Chondrocyte (in vitro differentiated cells): ENCODE measurements around the gene JAG1. TPM values are rescaled to one million over a fixed set of nuclear protein-coding genes. Genes with fewer than 3 reads are reported as not detected.

Experiments used
- DNase-seq: peaks from one replicate; pipeline ENCODE4 v3.0.0; 2021; ENCODE audit warnings: mixed read lengths, low spot score
- H3K27ac Mint-ChIP-seq: one replicate; pipeline ENCODE4 v1.8.0; 2021; ENCODE audit warnings: mild to moderate bottlenecking, moderate library complexity, mixed read lengths; ENCODE audit not compliant: unreplicated experiment
- H3K27me3 Mint-ChIP-seq: 2 replicates; pipeline ENCODE4 v1.8.0; 2021; ENCODE audit warnings: low read depth, mixed read lengths
- H3K36me3 Mint-ChIP-seq: 2 replicates; pipeline ENCODE4 v1.8.0; 2021; ENCODE audit warnings: low read depth, mixed read lengths
- H3K4me1 Mint-ChIP-seq: 2 replicates; pipeline ENCODE4 v1.8.0; 2021; ENCODE audit warnings: low read depth, mild to moderate bottlenecking, mixed read lengths
- H3K4me3 Mint-ChIP-seq: one replicate; pipeline ENCODE4 v1.8.0; 2021; ENCODE audit warnings: mild to moderate bottlenecking, moderate library complexity, mixed read lengths; ENCODE audit not compliant: unreplicated experiment
- H3K9me3 Mint-ChIP-seq: 2 replicates; pipeline ENCODE4 v1.8.0; 2021; ENCODE audit warnings: low read depth, mixed read lengths
- CTCF ChIP-seq: fragments of 200-600 bp; sonication (generic); IDR thresholded peaks from 2 replicates; pipeline ENCODE4 v1.5.0; 2021; ENCODE audit warnings: antibody characterized with exemption, mild to moderate bottlenecking, moderate library complexity
- total RNA-seq: library from RNA; stranded (reverse); gene quantifications from 3 replicates; pipeline ENCODE4 v1.2.1, GENCODE V29; 2021

The JAG1 gene
- total RNA-seq, 1 donor from 2014 or later: 510 TPM

- Mint-ChIP-seq H3K9me3 (no peaks in the 10 kb centered on the region), H3K27me3 (no peaks in the 10 kb centered on the region), H3K4me3 (peak overlapping the region; percentile 1), H3K4me1 (peaks cover 68% of the 10 kb centered on the region), H3K27ac (peak overlapping the region; percentile 88), H3K36me3 (no peaks in the 10 kb centered on the region)
- no peak for DNase-seq
- TF ChIP-seq CTCF: no peak
Measured at GRCh38 chr20:10719740-10720385, 46.1 kb upstream of the JAG1 start.

GRCh38 chr20:10718661-10719060 lies 44.9 kb upstream of the JAG1 start:
- no peaks in the 10 kb centered on the region for H3K27me3 Mint-ChIP-seq
- peaks cover 65% of the 10 kb centered on the region for H3K4me1 Mint-ChIP-seq
- no peaks in the 10 kb centered on the region for H3K9me3 Mint-ChIP-seq
- no peak overlapping the region for H3K27ac Mint-ChIP-seq
- DNase-seq: no peak
- no peaks in the 10 kb centered on the region for H3K36me3 Mint-ChIP-seq
- no peak overlapping the region for H3K4me3 Mint-ChIP-seq
- TF ChIP-seq CTCF: no peak

- Mint-ChIP-seq H3K4me3 (no peak overlapping the region), H3K36me3 (no peaks in the 10 kb centered on the region), H3K27me3 (no peaks in the 10 kb centered on the region), H3K9me3 (no peaks in the 10 kb centered on the region), H3K27ac (peak overlapping the region; percentile 15), H3K4me1 (peaks cover 67% of the 10 kb centered on the region)
- no peak for TF ChIP-seq CTCF
- no peak for DNase-seq
Measured at GRCh38 chr20:10716855-10717254, 43.1 kb upstream of the JAG1 start.

- Mint-ChIP-seq H3K36me3 (no peaks in the 10 kb centered on the region), H3K27me3 (no peaks in the 10 kb centered on the region), H3K9me3 (no peaks in the 10 kb centered on the region), H3K4me3 (no peak overlapping the region), H3K4me1 (peaks cover 65% of the 10 kb centered on the region), H3K27ac (peak overlapping the region; percentile 58)
- no peak for TF ChIP-seq CTCF
- DNase-seq: no peak
Measured at GRCh38 chr20:10715035-10715434, 41.2 kb upstream of the JAG1 start.

- H3K27me3 Mint-ChIP-seq: no peaks in the 10 kb centered on the region
- TF ChIP-seq CTCF: no peak
- peaks cover 64% of the 10 kb centered on the region for H3K4me1 Mint-ChIP-seq
- no peak for DNase-seq
- no peaks in the 10 kb centered on the region for H3K9me3 Mint-ChIP-seq
- H3K4me3 Mint-ChIP-seq: no peak overlapping the region
- H3K27ac Mint-ChIP-seq: peak overlapping the region; percentile 58
- H3K36me3 Mint-ChIP-seq: no peaks in the 10 kb centered on the region
Measured at GRCh38 chr20:10714236-10714975, 40.6 kb upstream of the JAG1 start.
